Hippocampal formation (tissue), 2 donors: ENCODE data around the gene MXRA5.
"Not testable (repeated sequence)": the region's sequence is repeated elsewhere in the genome, so short reads cannot be mapped to it uniquely, and the experiment has no call there.

Source experiments
- DNase-seq, 2 donors: peaks; one replicate each; lab custom pipeline; 2025; lab: John Stamatoyannopoulos, UW

MXRA5 gene

DNA sequence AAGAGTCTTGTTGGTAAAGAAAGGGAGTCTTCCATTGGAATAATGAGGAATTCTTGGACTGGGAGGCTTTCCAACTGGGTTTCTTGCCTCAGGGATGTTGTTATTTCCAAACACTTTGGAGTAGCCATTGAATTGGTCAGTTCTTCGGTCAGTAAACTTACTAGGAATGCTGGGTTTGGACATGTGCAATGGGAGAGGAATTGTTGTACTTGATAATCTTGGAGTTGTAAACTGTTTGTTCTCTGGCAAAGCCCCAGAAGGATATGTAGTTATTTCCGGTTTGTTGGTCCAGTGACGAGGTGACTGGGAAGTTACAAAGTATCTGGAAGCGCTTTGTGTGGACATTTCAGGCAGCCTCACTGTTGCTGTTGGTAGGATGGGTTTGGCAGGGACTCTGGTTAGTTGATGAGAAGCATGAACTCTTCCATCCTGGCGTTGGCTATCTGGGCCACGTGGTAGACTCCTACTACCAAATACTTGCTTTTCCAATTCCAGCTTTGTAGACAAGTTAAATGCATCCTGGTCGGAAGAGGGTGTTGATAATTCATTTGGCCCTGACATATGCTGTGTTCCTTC is 25.9 kb downstream of the MXRA5 start:
- DNase-seq = no peak

- no peak for DNase-seq
Measured at GRCh38 chrX:3317191-3317718, 29.2 kb downstream of the MXRA5 start.

- DNase-seq = no peak
Measured at GRCh38 chrX:3312109-3312508, 34.3 kb downstream of the MXRA5 start.

- no peak for DNase-seq
Measured at GRCh38 chrX:3307881-3308280, 38.6 kb downstream of the MXRA5 start.

GRCh38 chrX:3299636-3300035 is 46.8 kb downstream of the MXRA5 start:
- DNase-seq = no peak

- DNase-seq = no peak
Measured at GRCh38 chrX:3295731-3296130, 50.7 kb downstream of the MXRA5 start.

GRCh38 chrX:3293251-3293650 is 53.2 kb downstream of the MXRA5 start:
- DNase-seq = no peak

GRCh38 chrX:3290561-3290960 is 55.9 kb downstream of the MXRA5 start:
- no peak for DNase-seq

DNA sequence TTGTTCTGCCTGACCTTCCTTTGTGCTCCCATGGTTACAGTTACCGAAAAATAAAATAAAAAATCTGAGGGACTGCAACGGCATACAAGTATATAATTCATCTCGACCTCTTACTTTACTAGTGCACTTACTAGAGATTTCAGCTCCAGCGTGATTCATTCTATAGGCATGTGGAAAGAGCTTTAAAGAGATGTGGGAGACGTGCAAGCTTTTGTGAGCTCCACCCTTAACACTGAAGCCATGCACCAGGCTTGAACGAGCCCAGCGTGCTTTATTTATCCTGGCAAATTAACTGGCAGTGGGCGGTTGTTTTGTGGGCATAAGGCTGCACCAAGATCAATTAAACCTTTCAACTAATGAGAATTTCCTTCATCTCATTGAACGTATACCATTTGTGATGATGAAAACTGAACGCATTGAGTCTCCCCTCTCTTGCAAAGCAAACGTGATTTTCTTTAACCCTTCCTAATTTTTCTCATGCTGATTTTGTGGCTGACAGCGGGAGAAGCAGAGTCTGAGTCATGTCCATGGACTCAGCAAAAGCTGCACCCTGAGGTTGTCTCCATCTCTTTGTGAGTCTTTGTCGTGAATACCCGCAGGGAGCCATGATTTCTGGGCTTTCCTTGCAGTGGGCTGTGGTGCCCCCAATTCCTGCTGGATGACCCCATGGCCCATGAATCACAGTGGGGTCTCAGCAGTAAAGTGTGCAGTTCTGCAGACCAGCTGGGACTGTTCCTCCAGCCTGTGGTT is 60.1 kb downstream of the MXRA5 start:
- no peak for DNase-seq

DNA sequence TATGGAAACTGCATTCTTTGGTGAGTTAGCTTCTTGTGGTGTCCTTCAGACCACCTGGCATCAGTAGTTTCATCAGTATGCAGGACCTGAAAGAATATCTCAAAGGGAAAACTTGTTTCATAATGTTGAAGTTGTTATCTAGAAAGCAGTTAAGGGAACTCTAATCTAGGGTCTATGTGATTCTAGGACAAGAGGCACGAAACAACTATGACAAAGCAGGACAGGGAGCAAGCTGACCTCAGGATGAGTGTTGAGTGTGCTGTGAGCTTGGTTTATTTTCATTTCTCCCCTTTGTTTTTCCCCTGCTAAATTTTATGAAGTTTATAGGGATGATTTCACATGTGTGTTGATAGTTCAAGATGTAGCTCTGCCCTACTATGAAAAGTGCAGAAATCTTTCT is 65.7 kb downstream of the MXRA5 start:
- DNase-seq = no peak

- DNase-seq = not testable (repeated sequence)
Measured at GRCh38 chrX:3273668-3274067, 72.8 kb downstream of the MXRA5 start.

DNA sequence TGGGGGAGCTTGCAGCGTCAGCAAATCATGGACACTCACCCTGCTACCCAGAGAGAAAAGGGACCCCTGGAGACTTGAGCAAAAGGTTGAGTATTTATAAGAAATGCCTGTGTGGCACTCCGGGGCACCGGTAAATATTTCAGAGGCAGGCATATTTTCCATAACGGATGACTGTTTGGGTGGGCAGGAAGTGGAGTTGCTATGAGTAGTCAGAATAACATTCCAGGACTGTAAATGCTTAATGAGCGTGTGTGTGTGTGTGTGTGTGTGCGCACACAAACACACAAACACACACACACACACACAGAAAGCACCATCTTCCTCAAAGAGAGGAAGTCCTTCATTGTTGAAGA is 74.6 kb downstream of the MXRA5 start:
- DNase-seq = no peak

- DNase-seq = no peak
Measured at GRCh38 chrX:3271183-3271833, 75.1 kb downstream of the MXRA5 start.

DNA sequence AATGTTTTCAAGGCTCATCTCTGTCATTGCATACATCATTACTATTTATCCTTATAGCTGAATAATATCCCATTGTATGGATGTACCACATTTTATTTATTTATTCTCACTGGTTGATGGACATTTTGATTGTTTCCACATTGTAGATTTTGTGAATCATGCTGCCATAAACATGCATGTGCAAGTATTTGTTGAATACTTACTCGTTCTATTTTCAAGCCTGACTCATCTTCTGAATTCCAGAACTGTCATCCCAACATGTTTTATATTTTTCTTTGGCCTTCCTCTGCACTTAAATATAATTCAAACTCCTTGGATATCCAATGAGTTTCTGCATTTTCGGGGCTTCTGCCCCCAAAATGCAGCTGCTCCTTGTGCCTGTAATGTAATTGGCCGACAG is 77.6 kb downstream of the MXRA5 start:
- DNase-seq = no peak

GRCh38 chrX:3263681-3264126 is 82.7 kb downstream of the MXRA5 start:
- no peak for DNase-seq

DNA sequence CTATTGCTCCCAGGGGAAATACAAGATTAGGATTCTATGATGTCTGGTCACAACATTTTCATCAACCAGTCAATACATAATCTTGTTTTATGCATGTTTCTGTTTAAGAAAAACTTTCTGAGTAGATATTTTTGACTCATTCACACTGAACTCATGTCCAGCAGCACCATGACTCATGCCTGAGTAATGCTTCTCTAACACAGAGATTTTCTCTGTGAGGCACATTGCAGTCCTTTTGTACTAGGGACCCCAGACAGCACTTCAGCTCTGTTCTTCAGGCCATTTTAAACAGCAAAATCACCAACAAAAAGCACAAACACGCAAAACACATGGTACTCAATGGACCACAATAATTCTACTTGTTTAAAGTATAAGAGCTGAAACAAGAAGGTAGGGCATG is 83.6 kb downstream of the MXRA5 start:
- no peak for DNase-seq
